GM12878 (cell line): Measurements from ENCODE around the gene STEAP1B. TPM values are rescaled to one million over a fixed set of nuclear protein-coding genes. Genes with fewer than 3 reads are reported as not detected.

Source experiments
- ATAC-seq: fragments of 200-7000 bp; cut with Tn5 transposase; 3 replicates; pipeline ENCODE4 v1.9.1; 2020; ENCODE audit warnings: mild to moderate bottlenecking, moderate library complexity
- BruUV-seq: library from RNA; stranded (reverse); fragments of 400-500 nt; replicated peaks from 2 replicates; lab custom pipeline; 2021; lab: Mats Ljungman, UMichigan
- CTCF ChIA-PET: fragments of 300-600 bp; sonication (Branson Sonifier 250); formaldehyde crosslinking; extraction: SDS; loops from one replicate; lab custom pipeline; 2021; ENCODE audit warnings: inconsistent platforms; lab: Yijun Ruan, JAX
- POLR2A ChIA-PET: fragments of 350-600 bp; formaldehyde crosslinking; extraction: SDS; loops from one replicate; lab custom pipeline; 2021; ENCODE audit warnings: inconsistent platforms; lab: Charles Lee
- RAD21 ChIA-PET: fragments of 300-600 bp; sonication (Branson Sonifier 250); formaldehyde crosslinking; loops from one replicate; lab custom pipeline; 2023; ENCODE audit warnings: antibody characterized with exemption; ENCODE audit not compliant: unreplicated experiment; lab: Charles Lee
- SMC1A ChIA-PET: fragments of 300-600 bp; sonication (Branson Sonifier 250); formaldehyde crosslinking; loops from one replicate; lab custom pipeline; 2023; ENCODE audit not compliant: unreplicated experiment, uncharacterized antibody; lab: Charles Lee
- DNase-seq: peaks from one replicate; pipeline ENCODE4 v3.0.0-alpha.2; 2011; ENCODE audit warnings: low read depth, low spot score
- FAIRE-seq: peaks from 3 replicates; lab custom pipeline; 2011; peaks lifted over from hg19 to GRCh38; lab: Jason Lieb, UNC
- H2AFZ ChIP-seq: 2 replicates; pipeline ENCODE4 v1.6.0; 2011; ENCODE audit warnings: low read depth, low read length, control low read depth; ENCODE audit not compliant: control insufficient read depth
- H3K27ac ChIP-seq: 2 replicates; pipeline ENCODE4 v1.5.1; 2011; ENCODE audit warnings: control low read depth; ENCODE audit not compliant: control insufficient read depth, insufficient read depth
- H3K27me3 ChIP-seq, 2 experiments: replicated peaks in 1 of 2; 2 replicates each; pipeline versions ENCODE4 v1.6.0 to v1.6.1; 2011; ENCODE audit warnings: low read length in 1 of 2; ENCODE audit not compliant: control insufficient read depth in 2 of 2, insufficient read depth in 2 of 2
- H3K36me3 ChIP-seq, 2 experiments: 2 replicates each; pipeline ENCODE4 v1.5.1; 2011; ENCODE audit warnings: low read length in 1 of 2; ENCODE audit not compliant: control insufficient read depth in 2 of 2, insufficient read depth in 2 of 2
- H3K4me1 ChIP-seq: 2 replicates; pipeline ENCODE4 v1.6.1; 2011; ENCODE audit warnings: mild to moderate bottlenecking, low read length, moderate library complexity, mixed read lengths; ENCODE audit not compliant: control insufficient read depth, insufficient read depth
- H3K4me2 ChIP-seq: 2 replicates; pipeline ENCODE4 v1.6.0; 2011; ENCODE audit warnings: control low read depth; ENCODE audit not compliant: control insufficient read depth, insufficient read depth
- H3K4me3 ChIP-seq: fragments of 200-600 bp; sonication (generic); 2 replicates; pipeline ENCODE4 v1.5.1; 2016
- H3K79me2 ChIP-seq: 2 replicates; pipeline ENCODE4 v1.6.0; 2011; ENCODE audit warnings: low read length; ENCODE audit not compliant: control insufficient read depth, insufficient read depth
- H3K9ac ChIP-seq: 2 replicates; pipeline ENCODE4 v1.8.0; 2011; ENCODE audit warnings: low read length, control low read depth, mixed read lengths; ENCODE audit not compliant: control insufficient read depth, insufficient read depth
- H3K9me3 ChIP-seq: replicated peaks from 3 replicates; pipeline ENCODE4 v1.5.1; 2011; ENCODE audit warnings: mild to moderate bottlenecking, low read length; ENCODE audit not compliant: control insufficient read depth, insufficient read depth
- H4K20me1 ChIP-seq: 2 replicates; pipeline ENCODE4 v1.6.0; 2011; ENCODE audit not compliant: control insufficient read depth, insufficient read depth
- HDGF ChIP-seq: fragments of 450-650 bp; IDR thresholded peaks from 2 replicates; pipeline ENCODE4 v1.6.1; 2016; ENCODE audit warnings: antibody characterized with exemption
- JUNB ChIP-seq: IDR thresholded peaks from 2 replicates; pipeline ENCODE4 v1.6.1; 2016; ENCODE audit warnings: antibody characterized with exemption, mild to moderate bottlenecking
- KAT2A ChIP-seq: conservative IDR thresholded peaks from 2 replicates; pipeline ENCODE4 v1.6.1; 2011; ENCODE audit warnings: low read depth, low read length; ENCODE audit not compliant: control insufficient read depth
- POU2F2 ChIP-seq: IDR thresholded peaks from 3 replicates; pipeline ENCODE4 v1.6.1; 2011; ENCODE audit warnings: low read depth, mild to moderate bottlenecking, low read length, borderline replicate concordance
- RAD51 ChIP-seq: fragments of 450-650 bp; IDR thresholded peaks from 2 replicates; pipeline ENCODE4 v1.6.1; 2016; ENCODE audit warnings: moderate library complexity, mild to moderate bottlenecking, inconsistent platforms
- SIX5 ChIP-seq: IDR thresholded peaks from 2 replicates; pipeline ENCODE4 v1.6.1; 2011; ENCODE audit warnings: mild to moderate bottlenecking, low read depth, low read length, moderate library complexity; ENCODE audit not compliant: severe bottlenecking
- SPI1 ChIP-seq: IDR thresholded peaks from 2 replicates; pipeline ENCODE4 v1.6.1; 2011; ENCODE audit warnings: low read depth, mild to moderate bottlenecking, low read length, moderate library complexity, borderline replicate concordance; ENCODE audit not compliant: insufficient read depth
- TCF7 ChIP-seq: IDR thresholded peaks from 2 replicates; pipeline ENCODE4 v1.6.1; 2014; ENCODE audit warnings: antibody characterized with exemption, borderline replicate concordance
- WGBS: methylation state at CpG from one replicate; pipeline ENCODE4 v1.1.6; 2016; ENCODE audit warnings: low lambda C conversion rate; ENCODE audit not compliant: insufficient replicate concordance, insufficient coverage; ENCODE audit errors: missing lambda C conversion rate; 5-methylcytosine and 5-hydroxymethylcytosine counted together
- in situ Hi-C: fragments of 300-500 bp; cut with MboI; formaldehyde crosslinking; loops from 9 replicates; pipeline ENCODE4 v1.14.3; 2018; ENCODE audit warnings: mixed read lengths
- intact Hi-C: fragments of 100-400 bp; cut with micrococcal nuclease; formaldehyde crosslinking; loops from one replicate; pipeline ENCODE4 v1.14.2; 2022; ENCODE audit not compliant: unreplicated experiment
- polyA plus RNA-seq, 11 experiments: library from polyadenylated mRNA; depleted of rRNA in 4 of 11; unstranded in 6 of 11; stranded (reverse) in 5 of 11; fragments of >200 nt; fragmentation: Nextera tagmentation in 4 of 11; fragmentation: Illumina TruSeq in 1 of 11; extraction: Ambion mirVana in 4 of 11; extraction: Trizol in 1 of 11; gene quantifications; 1 replicate in 1 of 11; 2 replicates in 10 of 11; pipeline versions ENCODE4 v1.2.1 to v1.2.3, GENCODE V29; 2011 to 2016; ENCODE audit warnings: inconsistent platforms in 2 of 11, missing spikeins in 2 of 11, low read depth in 1 of 11
- total RNA-seq, 4 experiments: library from RNA; depleted of rRNA in 3 of 4; stranded (reverse); fragments of >200 nt in 3 of 4; fragmentation: Illumina TruSeq in 1 of 4; extraction: Trizol in 1 of 4; gene quantifications; 2 replicates each; pipeline versions ENCODE4 v1.2.1 to v1.2.3, GENCODE V29; 2013 to 2021
- TF ChIP-seq, protein P1 (sequence below): IDR thresholded peaks from 2 replicates; pipeline ENCODE4 v1.6.1; 2011; ENCODE audit warnings: low read depth, low read length, improper control_type of control experiment, borderline replicate concordance
- TF ChIP-seq, protein P2 (sequence below): fragments of 450-650 bp; IDR thresholded peaks from 2 replicates; pipeline ENCODE4 v1.6.1; 2017; ENCODE audit warnings: antibody characterized with exemption, mild to moderate bottlenecking, moderate library complexity

The STEAP1B gene
- total and polyA plus RNA-seq, 10 of the 15 experiments (the other 5 are each of a cell fraction or from before 2014, with no cell fraction given) = 0.14 TPM; not detected in 9

DNA sequence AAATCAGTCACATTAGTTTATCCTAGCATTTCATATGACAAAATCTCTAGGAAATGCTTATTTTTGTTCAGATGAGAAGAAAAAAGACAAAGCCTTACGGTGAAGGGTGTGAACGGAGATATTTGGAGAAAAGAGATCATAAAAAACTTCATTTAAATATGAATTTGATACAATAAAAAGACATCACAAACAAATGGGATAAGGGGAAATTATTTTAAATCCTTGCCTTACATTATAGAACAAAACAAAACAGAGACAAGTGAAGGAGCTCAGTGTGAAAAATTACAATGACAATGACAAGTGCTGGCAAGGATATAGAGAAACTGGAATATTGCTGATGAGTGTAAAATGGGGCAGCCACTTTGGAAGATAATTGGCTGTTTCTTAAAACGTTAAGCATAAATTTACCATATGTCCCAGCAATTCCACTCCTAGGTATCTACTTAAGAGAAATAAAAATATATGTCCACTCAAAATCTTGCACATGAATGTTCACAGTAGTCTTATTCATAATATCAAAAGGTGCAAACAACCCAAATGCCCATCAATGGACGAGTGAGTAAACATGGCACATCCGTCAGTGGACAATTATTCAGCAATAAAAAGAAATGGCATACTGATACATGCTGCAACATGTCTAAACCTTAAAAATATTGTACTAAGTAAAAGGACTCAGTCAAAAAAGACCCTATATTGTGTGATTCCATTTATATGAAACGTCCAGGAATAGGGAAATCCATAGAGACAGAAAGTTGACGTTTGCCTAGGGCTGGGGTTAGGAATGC lies 77.0 kb downstream of the STEAP1B start:
- SMC1A ChIA-PET = interaction anchor here (0.9 to 1.8 kb wide), 3 partner anchors 8 to 22 kb away, joined by 3 to 6 read pairs (median 3); no protein-coding TSS in a partner anchor
- Histone ChIP-seq H3K4me2 (no peak overlapping the region), H4K20me1 (no peaks in the 10 kb centered on the region), H3K36me3 (no peaks in the 10 kb centered on the region), H3K4me3 (no peak overlapping the region), H3K79me2 (no peaks in the 10 kb centered on the region), H3K9ac (no peak overlapping the region), H3K4me1 (peaks cover 6% of the 10 kb centered on the region; the same call in 1 of the 2 replicates), H3K9me3 (no peaks in the 10 kb centered on the region), H3K27me3 (no peaks in the 10 kb centered on the region; a peak in 1 of 4 replicates), H3K27ac (no peak overlapping the region), H2AFZ (no peak overlapping the region)
- DNase-seq (no peak), FAIRE-seq (no peak), ATAC-seq (no peak)
- in situ Hi-C loops = no loop called here
- intact Hi-C loops = no loop called here
- POLR2A ChIA-PET = no interaction called here
- CTCF ChIA-PET = no interaction called here
- RAD21 ChIA-PET = interaction anchor here (1.1 kb wide), 1 partner anchor 17 kb away, joined by 3 read pairs; no protein-coding TSS in a partner anchor
- BruUV-seq = no TSS peak
- TF ChIP-seq, protein P1, sequence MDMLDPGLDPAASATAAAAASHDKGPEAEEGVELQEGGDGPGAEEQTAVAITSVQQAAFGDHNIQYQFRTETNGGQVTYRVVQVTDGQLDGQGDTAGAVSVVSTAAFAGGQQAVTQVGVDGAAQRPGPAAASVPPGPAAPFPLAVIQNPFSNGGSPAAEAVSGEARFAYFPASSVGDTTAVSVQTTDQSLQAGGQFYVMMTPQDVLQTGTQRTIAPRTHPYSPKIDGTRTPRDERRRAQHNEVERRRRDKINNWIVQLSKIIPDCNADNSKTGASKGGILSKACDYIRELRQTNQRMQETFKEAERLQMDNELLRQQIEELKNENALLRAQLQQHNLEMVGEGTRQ = no peak
- TF ChIP-seq SIX5 = no peak
- no peak for TF ChIP-seq SPI1
- no peak for TF ChIP-seq RAD51
- TF ChIP-seq, protein P2, sequence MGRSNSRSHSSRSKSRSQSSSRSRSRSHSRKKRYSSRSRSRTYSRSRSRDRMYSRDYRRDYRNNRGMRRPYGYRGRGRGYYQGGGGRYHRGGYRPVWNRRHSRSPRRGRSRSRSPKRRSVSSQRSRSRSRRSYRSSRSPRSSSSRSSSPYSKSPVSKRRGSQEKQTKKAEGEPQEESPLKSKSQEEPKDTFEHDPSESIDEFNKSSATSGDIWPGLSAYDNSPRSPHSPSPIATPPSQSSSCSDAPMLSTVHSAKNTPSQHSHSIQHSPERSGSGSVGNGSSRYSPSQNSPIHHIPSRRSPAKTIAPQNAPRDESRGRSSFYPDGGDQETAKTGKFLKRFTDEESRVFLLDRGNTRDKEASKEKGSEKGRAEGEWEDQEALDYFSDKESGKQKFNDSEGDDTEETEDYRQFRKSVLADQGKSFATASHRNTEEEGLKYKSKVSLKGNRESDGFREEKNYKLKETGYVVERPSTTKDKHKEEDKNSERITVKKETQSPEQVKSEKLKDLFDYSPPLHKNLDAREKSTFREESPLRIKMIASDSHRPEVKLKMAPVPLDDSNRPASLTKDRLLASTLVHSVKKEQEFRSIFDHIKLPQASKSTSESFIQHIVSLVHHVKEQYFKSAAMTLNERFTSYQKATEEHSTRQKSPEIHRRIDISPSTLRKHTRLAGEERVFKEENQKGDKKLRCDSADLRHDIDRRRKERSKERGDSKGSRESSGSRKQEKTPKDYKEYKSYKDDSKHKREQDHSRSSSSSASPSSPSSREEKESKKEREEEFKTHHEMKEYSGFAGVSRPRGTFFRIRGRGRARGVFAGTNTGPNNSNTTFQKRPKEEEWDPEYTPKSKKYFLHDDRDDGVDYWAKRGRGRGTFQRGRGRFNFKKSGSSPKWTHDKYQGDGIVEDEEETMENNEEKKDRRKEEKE = no peak
- TF ChIP-seq JUNB = no peak
- TF ChIP-seq HDGF = no peak
- TF ChIP-seq POU2F2 = no peak
- TF ChIP-seq TCF7 = no peak
- TF ChIP-seq KAT2A = no peak
- 37% methylated on average over 7 of the region's 7 CpGs for WGBS
